Lower leg skin (tissue), 4 donors: ENCODE results near the gene SMAD4. TPM values are rescaled to one million over a fixed set of nuclear protein-coding genes. Genes with fewer than 3 reads are reported as not detected.
"Not testable (repeated sequence)": the region's sequence is repeated elsewhere in the genome, so short reads cannot be mapped to it uniquely, and the experiment has no call there.

ENCODE experiments used
- DNase-seq, 2 donors: peaks; one replicate each; pipeline ENCODE4 v3.0.0-alpha.2; 2019; ENCODE audit warnings: low spot score in 2 of 2
- H3K4me3 ChIP-seq: fragments of 200-600 bp; sonication (generic); 2 replicates; pipeline ENCODE4 v1.5.1; 2017; ENCODE audit warnings: mild to moderate bottlenecking, low read depth; ENCODE audit not compliant: poor library complexity, severe bottlenecking
- CTCF ChIP-seq, 3 donors: fragments of 450-650 bp; IDR thresholded peaks; one replicate each; pipeline ENCODE4 v1.5.1; 2016; ENCODE audit warnings: antibody characterized with exemption in 3 of 3, mild to moderate bottlenecking in 3 of 3, moderate library complexity in 2 of 3
- POLR2A ChIP-seq, 2 donors: fragments of 450-650 bp; IDR thresholded peaks; one replicate each; pipeline ENCODE4 v1.6.1; 2016 to 2017; ENCODE audit warnings: antibody characterized with exemption in 2 of 2, mild to moderate bottlenecking in 1 of 2, moderate library complexity in 1 of 2
- WGBS, 2 donors: methylation state at CpG; one replicate each; pipeline ENCODE4 v1.1.5; 2018; 5-methylcytosine and 5-hydroxymethylcytosine counted together
- intact Hi-C: fragments of 100-400 bp; cut with DNase I; formaldehyde crosslinking; loops from one replicate; pipeline ENCODE4 v1.15.0; 2023; ENCODE audit warnings: low total_unique reads
- total RNA-seq, 4 donors: library from RNA; depleted of rRNA; stranded (reverse); fragments of >200 nt; gene quantifications; one replicate each; pipeline ENCODE4 v1.1.0, GENCODE V29; 2016

Gene SMAD4
- total RNA-seq, 4 donors from 2014 or later: 101 to 171 (median 128) TPM

DNA sequence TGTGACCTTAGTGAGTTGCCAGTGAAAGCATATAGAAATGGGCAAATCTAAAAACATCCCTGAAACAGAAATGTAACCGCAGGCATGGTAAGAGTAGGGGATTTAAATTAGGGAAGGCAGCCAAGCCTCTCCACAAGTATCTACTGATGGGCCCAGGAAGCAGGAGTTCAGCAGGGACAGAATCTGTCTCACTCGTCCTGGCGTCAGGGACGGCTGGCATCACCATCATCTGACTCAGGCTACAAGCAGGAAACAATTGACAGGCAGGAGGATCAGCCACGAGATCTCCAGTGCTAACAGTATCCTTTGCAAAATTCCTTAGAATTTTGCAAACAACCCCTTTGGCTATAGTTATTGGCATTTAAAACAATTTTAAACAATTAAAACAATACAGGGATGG, 61.3 kb downstream of the SMAD4 start:
- H3K4me3 ChIP-seq: no peak overlapping the region
- intact Hi-C loops: no loop called here
- 51 to 71% methylated on average over 5 of the region's 5 CpGs for WGBS, 2 donors
- DNase-seq: no peak
- no peak for TF ChIP-seq POLR2A (IDR thresholded peaks at IDR 0.05)
- no peak for TF ChIP-seq CTCF (IDR thresholded peaks at IDR 0.05)

GRCh38 chr18:51092117-51092516, 62.1 kb downstream of the SMAD4 start:
- intact Hi-C loops: no loop called here
- WGBS, 2 donors: 38 to 67% methylated on average over 2 of the region's 2 CpGs
- TF ChIP-seq CTCF (IDR thresholded peaks at IDR 0.05): no peak
- no peak for TF ChIP-seq POLR2A (IDR thresholded peaks at IDR 0.05)
- no peak overlapping the region for H3K4me3 ChIP-seq
- no peak for DNase-seq

DNA sequence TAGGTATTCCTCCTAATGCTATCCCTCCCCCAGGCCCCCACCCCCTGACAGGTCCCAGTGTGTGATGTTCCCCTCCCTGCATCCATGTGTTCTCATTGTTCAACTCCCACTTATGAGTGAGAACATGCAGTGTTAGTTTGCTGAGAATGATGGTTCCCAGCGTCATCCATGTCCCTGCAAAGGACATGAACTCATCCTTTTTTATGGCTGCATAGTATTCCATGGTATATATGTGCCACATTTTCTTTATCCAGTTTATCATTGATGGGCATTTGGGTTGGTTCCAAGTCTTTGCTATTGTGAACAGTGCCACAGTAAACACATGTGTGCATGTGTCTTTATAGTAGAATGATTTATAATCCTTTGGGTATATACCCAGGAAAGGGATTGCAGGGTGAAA, 63.0 kb downstream of the SMAD4 start:
- 95% methylated on average over 1 of the region's 1 CpG for WGBS, 2 donors
- DNase-seq, intact Hi-C loops, H3K4me3 ChIP-seq: not testable (repeated sequence)

- DNase-seq: no peak
- H3K4me3 ChIP-seq: no peak overlapping the region
- 69 to 70% methylated on average over 6 of the region's 6 CpGs for WGBS, 2 donors
- TF ChIP-seq CTCF (IDR thresholded peaks at IDR 0.05) (no peak), POLR2A (IDR thresholded peaks at IDR 0.05) (no peak)
- intact Hi-C loops: no loop called here
Observed at GRCh38 chr18:51097021-51097822, 67.2 kb downstream of the SMAD4 start.

DNA sequence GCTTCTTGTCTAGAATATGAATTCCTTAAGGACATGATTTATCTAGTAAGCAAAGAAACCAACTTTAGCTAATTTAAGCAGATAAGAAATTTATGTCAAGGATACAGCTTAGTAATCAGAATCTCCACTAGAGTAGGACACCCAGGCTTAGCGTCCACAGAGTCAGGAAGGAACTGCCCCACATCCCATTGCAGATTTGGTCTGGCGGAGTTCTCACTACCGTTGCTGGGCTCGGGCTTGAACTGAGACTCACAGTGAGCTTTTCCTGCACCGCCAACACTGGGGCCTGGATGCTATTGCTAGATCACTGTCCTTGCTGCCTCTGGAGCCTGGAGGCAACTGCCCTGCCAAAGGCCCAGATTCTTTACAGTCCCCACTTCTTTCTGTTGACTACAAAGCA, 68.1 kb downstream of the SMAD4 start:
- H3K4me3 ChIP-seq: no peak overlapping the region
- DNase-seq: no peak
- intact Hi-C loops: no loop called here
- TF ChIP-seq CTCF (IDR thresholded peaks at IDR 0.05): no peak
- no peak for TF ChIP-seq POLR2A (IDR thresholded peaks at IDR 0.05)
- WGBS, 2 donors: 86 to 92% methylated on average over 5 of the region's 5 CpGs

DNA sequence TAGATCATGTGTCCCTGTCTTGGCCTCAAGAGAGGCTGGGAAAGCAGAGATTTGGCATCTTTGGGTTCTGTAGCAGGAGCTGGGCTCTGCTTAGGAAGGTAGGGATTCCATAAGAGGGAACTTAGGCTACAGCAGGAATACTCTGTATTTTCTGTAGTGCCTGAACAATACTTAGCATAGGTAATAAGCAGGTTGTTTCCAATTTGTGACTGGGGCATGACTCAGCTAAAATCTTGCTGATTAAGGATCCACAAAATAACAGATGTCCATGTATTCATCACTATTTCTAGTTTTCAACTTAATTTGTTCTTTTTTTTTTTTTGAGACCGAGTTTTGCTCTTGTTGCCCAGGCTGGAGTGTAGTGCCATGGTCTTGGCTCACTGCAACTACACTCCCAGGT, 68.5 kb downstream of the SMAD4 start:
- intact Hi-C loops: no loop called here
- DNase-seq: no peak
- no peak for TF ChIP-seq POLR2A (IDR thresholded peaks at IDR 0.05)
- no peak for TF ChIP-seq CTCF (IDR thresholded peaks at IDR 0.05)
- no peak overlapping the region for H3K4me3 ChIP-seq
- 89 to 96% methylated on average over 1 of the region's 1 CpG for WGBS, 2 donors
